GM10266 (cell line): ENCODE data around the gene SNRPD3.
"Not testable (repeated sequence)": the region's sequence is repeated elsewhere in the genome, so short reads cannot be mapped to it uniquely, and the experiment has no call there.

Source experiments
- DNase-seq: peaks from one replicate; pipeline ENCODE4 v3.0.0; 2012; ENCODE audit errors: extremely low spot score
- TF ChIP-seq, protein P1 (sequence below): IDR thresholded peaks from 2 replicates; pipeline ENCODE4 v1.5.1; 2012; ENCODE audit warnings: mild to moderate bottlenecking, low read depth; ENCODE audit not compliant: control insufficient read depth, insufficient read depth; ENCODE audit errors: missing control alignments

Gene SNRPD3

DNA sequence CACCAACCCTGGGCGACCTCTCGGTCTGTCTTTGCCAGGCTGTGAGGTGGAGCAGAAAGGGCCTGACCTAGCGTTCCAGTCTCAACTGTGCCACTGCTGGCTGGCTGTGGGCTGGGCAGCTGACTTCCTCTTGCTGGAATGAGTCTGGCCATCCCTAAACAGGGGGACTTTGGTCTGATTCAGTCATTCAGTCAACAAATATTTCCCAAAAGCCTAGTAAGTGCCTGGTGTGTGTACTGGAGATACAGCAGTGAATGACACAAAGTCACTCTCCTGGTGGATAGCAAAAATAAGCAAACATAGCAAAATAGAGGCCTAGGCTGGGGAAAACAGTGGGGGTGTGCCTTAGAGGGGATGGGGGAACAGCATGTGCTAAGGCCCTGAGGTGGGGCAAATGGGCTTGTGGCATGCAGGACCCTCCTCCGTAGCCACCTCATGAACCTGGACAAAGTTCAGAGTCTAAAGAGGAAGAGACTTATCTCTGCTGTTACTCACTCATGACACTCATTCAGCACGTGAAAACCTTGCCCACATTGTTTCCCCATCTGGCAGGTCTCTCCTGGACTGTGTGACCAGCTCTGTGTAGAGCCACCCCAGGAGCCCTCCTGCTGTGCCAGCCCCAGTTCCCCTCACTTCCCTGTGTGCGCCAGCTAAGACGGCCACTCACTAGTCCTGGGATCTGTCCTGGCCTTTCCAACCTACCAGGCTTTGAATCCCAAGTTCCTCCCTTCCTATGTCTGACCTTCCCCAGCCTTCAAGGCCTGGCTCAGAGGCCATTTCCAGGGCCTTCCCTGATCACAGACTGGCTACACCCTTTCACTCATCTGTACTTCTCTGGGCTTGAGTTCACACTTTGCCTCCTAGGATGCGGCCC, 5.5 kb upstream of the SNRPD3 start:
- no peak for DNase-seq
- TF ChIP-seq, protein P1, sequence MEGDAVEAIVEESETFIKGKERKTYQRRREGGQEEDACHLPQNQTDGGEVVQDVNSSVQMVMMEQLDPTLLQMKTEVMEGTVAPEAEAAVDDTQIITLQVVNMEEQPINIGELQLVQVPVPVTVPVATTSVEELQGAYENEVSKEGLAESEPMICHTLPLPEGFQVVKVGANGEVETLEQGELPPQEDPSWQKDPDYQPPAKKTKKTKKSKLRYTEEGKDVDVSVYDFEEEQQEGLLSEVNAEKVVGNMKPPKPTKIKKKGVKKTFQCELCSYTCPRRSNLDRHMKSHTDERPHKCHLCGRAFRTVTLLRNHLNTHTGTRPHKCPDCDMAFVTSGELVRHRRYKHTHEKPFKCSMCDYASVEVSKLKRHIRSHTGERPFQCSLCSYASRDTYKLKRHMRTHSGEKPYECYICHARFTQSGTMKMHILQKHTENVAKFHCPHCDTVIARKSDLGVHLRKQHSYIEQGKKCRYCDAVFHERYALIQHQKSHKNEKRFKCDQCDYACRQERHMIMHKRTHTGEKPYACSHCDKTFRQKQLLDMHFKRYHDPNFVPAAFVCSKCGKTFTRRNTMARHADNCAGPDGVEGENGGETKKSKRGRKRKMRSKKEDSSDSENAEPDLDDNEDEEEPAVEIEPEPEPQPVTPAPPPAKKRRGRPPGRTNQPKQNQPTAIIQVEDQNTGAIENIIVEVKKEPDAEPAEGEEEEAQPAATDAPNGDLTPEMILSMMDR = no peak

DNA sequence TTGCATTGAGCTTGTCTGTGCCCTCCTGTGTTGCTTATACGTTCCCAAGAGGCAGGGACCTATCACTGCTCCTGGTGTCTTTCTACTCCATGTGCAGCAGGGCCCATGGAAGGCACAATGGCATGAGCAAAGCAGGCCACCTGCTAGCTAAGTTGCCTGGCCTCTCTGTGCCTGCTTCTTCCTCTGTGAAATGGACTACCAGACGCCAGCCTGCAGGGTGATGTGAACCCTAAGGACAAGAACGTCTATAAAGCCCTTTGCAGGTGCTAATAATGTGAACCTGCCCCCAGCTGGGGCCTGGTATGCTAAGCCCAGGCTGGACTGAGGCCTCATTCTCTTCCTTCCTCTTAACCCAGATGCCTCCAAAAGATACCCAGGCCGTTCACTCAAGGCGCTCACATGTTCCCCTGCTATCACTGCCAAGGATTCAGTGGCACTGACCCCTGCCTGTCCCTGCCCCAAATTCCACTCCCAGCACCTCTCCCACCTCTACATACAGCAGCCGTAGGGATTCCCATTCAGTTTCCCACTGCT, 4.8 kb upstream of the SNRPD3 start:
- DNase-seq = no peak
- TF ChIP-seq, protein P1 = no peak

DNA sequence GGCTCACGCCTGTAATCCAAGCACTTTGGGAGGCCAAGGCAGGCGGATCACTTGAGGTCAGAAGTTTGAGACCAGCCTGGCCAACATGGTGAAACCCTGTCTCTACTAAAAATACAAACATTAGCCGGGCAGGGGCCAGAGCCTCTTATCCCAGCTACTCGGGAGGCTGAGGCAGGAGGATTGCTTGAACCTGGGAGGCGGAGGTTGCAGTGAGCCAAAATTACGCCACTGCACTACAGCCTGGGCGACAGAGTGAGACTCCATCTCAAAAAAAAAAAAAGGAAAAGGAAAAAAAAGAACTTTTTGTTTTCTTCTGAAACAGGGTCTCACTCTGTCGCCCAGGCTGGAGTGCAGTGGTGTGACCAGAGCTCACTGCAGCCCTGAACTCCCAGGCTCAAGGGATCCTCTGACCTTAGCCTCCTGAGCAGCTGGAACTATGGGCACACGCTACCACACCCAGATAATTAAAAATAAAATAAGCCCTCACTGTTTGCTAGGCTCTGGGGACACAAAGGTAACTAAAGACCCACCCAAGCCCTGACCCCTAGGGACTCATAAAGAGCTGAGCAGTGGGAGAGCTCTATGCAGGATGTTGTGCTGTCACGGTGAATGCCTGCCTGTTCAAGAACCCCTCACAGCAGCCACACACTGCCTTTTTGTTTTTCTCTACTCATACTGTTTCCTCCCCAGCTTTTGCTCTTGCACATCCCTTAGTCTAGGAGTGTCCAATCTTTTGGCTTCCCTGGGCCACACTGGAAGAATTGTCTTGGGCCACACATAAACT, 3.1 kb upstream of the SNRPD3 start:
- not testable (repeated sequence) for DNase-seq

- peak; percentile 31 for DNase-seq
- TF ChIP-seq, protein P1 = no peak
Measured at GRCh38 chr22:24553597-24554312, 2.0 kb upstream of the SNRPD3 start.

- DNase-seq = peak; percentile 58
- TF ChIP-seq, protein P1 = no peak
Measured at GRCh38 chr22:24554313-24555164, 1.3 kb upstream of the SNRPD3 start, which contains the start of gene GUCD1. TSS of gene GUCD1 (minus strand) at chr22:24555138. CDS start at chr22:24554991, 147 bp downstream.

DNA sequence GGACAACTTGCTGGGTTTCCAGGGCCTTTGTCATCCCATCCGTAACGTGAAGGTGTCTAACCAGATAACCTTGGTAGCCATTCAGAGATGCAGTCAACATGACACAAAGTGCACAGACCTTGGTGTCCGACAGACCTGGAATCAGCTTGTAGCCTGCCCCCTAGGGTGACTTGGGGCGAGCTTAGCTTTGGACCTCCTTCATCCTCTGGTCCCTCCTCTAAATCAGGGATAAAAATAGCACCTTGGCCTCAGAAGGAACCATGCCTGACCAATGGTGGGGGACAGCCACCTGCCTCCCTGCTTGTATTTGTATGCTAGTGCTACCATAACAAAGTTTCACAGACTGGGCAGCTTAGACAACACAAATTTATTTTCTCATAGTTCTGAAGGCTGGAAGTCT, 3.7 kb downstream of the SNRPD3 start:
- TF ChIP-seq, protein P1 = no peak
- no peak for DNase-seq
